ENCODE measurements around the gene TRIOBP.
A peak's percentile ranks its signal among the peaks of the same experiment; 100 is the strongest.

The TRIOBP gene

GRCh38 chr22:37731804-37732471 is 35.1 kb downstream of the TRIOBP start:
- DNase-seq = no peak

- no peak for DNase-seq
These were observed 36.1 kb downstream of the TRIOBP start for GRCh38 chr22:37732699-37733607.

- DNase-seq = no peak
These were observed 37.0 kb downstream of the TRIOBP start for GRCh38 chr22:37733625-37734401.

- DNase-seq = no peak
These were observed 37.5 kb downstream of the TRIOBP start for GRCh38 chr22:37734402-37734700.

GRCh38 chr22:37734964-37735451 is 38.2 kb downstream of the TRIOBP start:
- no peak for DNase-seq

- no peak for DNase-seq
These were observed 42.2 kb downstream of the TRIOBP start for GRCh38 chr22:37739035-37739434.

- DNase-seq = no peak
These were observed 42.8 kb downstream of the TRIOBP start for GRCh38 chr22:37739611-37740049.

- DNase-seq = no peak
These were observed 43.8 kb downstream of the TRIOBP start for GRCh38 chr22:37740455-37741311.

GRCh38 chr22:37741312-37741795 is 44.5 kb downstream of the TRIOBP start:
- DNase-seq = no peak

- DNase-seq = peak; percentile 70
These were observed 45.7 kb downstream of the TRIOBP start for GRCh38 chr22:37742376-37743171.

GRCh38 chr22:37744589-37744988 is 47.7 kb downstream of the TRIOBP start:
- DNase-seq = no peak

- peak; percentile 60 for DNase-seq
These were observed 48.9 kb downstream of the TRIOBP start for GRCh38 chr22:37745548-37746365.

- no peak for DNase-seq
These were observed 49.7 kb downstream of the TRIOBP start for GRCh38 chr22:37746366-37747079.

GRCh38 chr22:37747080-37747714 is 50.3 kb downstream of the TRIOBP start:
- DNase-seq = peak; percentile 26

GRCh38 chr22:37747715-37748100 is 50.9 kb downstream of the TRIOBP start:
- DNase-seq = no peak

GRCh38 chr22:37748659-37749058 is 51.8 kb downstream of the TRIOBP start:
- no peak for DNase-seq

GRCh38 chr22:37749226-37749625 is 52.4 kb downstream of the TRIOBP start:
- no peak for DNase-seq

GRCh38 chr22:37749831-37750595 is 53.2 kb downstream of the TRIOBP start:
- DNase-seq = no peak
